ENCODE data around the gene UMODL1. TPM values are rescaled to one million over a fixed set of nuclear protein-coding genes. Genes with fewer than 3 reads are reported as not detected.

UMODL1 gene
- total RNA-seq, 1 experiment from 2014 or later, result not detected

GRCh38 chr21:42089093-42089631, 18.0 kb downstream of the UMODL1 start:
- Mint-ChIP-seq H3K4me3 (no peak overlapping the region), H3K9me3 (peaks cover 3% of the 10 kb centered on the region in 2 experiments), H3K27ac (no peak overlapping the region), H3K27me3 (ENCODE audit: low read depth) (peaks cover 20% of the 10 kb centered on the region), H3K36me3 (ENCODE audit: insufficient read depth in 1 of 3, low read depth in 3 of 3) (peaks cover under 1 to 4% (median 3%) of the 10 kb centered on the region in 3 experiments; a peak in 3 of 7 replicates), H3K4me1 (peaks cover 15 to 17% of the 10 kb centered on the region in 2 experiments)
- Histone ChIP-seq H3K27ac (ENCODE audit: insufficient read length, low read depth, low read length) (no peak overlapping the region), H3K27me3 (ENCODE audit: insufficient read depth, low read length) (no peaks in the 10 kb centered on the region), H3K18ac (ENCODE audit: insufficient read length, low read depth, low read length) (no peak overlapping the region), H2BK120ac (ENCODE audit: low read depth, low read length, poor library complexity, severe bottlenecking) (no peak overlapping the region), H2BK15ac (ENCODE audit: low read depth, low read length) (no peak overlapping the region), H3T11ph (ENCODE audit: low read length) (no peak overlapping the region), H2AK5ac (ENCODE audit: insufficient read length, low read length) (no peak overlapping the region), H3K4me2 (ENCODE audit: insufficient read depth, insufficient read length, low read length) (no peak overlapping the region), H3K9me3 (ENCODE audit: control insufficient read depth, low read depth, low read length) (no peaks in the 10 kb centered on the region), H3K4me1 (ENCODE audit: insufficient read depth, low read length) (no peaks in the 10 kb centered on the region), H3K4ac (ENCODE audit: low read depth, low read length) (no peak overlapping the region), H2BK20ac (ENCODE audit: low read depth, low read length, poor library complexity, severe bottlenecking) (no peak overlapping the region), H3K79me1 (ENCODE audit: insufficient read depth, low read depth, low read length, poor library complexity, severe bottlenecking) (no peaks in the 10 kb centered on the region), H3K9ac (ENCODE audit: extremely low read depth, insufficient read length, low read length) (no peak overlapping the region), H4K8ac (replicated peaks; ENCODE audit: insufficient read length, low read depth, low read length) (no peak overlapping the region), H2AFZ (ENCODE audit: low read length) (no peak overlapping the region), H4K20me1 (ENCODE audit: control insufficient read depth, insufficient read depth, insufficient read length) (no peaks in the 10 kb centered on the region), H2BK12ac (ENCODE audit: insufficient read length, low read depth, low read length) (no peak overlapping the region), H3K23ac (ENCODE audit: insufficient read length, low read depth, low read length) (no peak overlapping the region), H2BK5ac (ENCODE audit: insufficient read length, low read length) (no peak overlapping the region), H3K56ac (ENCODE audit: insufficient read length, low read depth, low read length) (no peak overlapping the region), H3K23me2 (ENCODE audit: insufficient read length, low read depth, low read length, poor library complexity, severe bottlenecking) (no peaks in the 10 kb centered on the region), H3K14ac (ENCODE audit: insufficient read depth, low read length) (no peak overlapping the region), H4K91ac (ENCODE audit: insufficient read length, low read depth, low read length) (no peak overlapping the region), H4K5ac (ENCODE audit: insufficient read length, low read depth, low read length) (no peak overlapping the region), H3K79me2 (ENCODE audit: insufficient read depth, low read length) (no peaks in the 10 kb centered on the region)
- TF ChIP-seq CTCF (conservative IDR thresholded peaks at IDR 0.05), result no peak
- no CpG with 5 or more reads among the region's 12 CpGs for WGBS (ENCODE audit: extremely low coverage, insufficient read length, low lambda C conversion rate)
- no peak for DNase-seq
